GM12878 (cell line): ENCODE measurements around the gene MEIS2. TPM values are rescaled to one million over a fixed set of nuclear protein-coding genes. Genes with fewer than 3 reads are reported as not detected.

ENCODE experiments used
- ATAC-seq: fragments of 200-7000 bp; cut with Tn5 transposase; 3 replicates; pipeline ENCODE4 v1.9.1; 2020; ENCODE audit warnings: mild to moderate bottlenecking, moderate library complexity
- BruUV-seq: library from RNA; stranded (reverse); fragments of 400-500 nt; replicated peaks from 2 replicates; lab custom pipeline; 2021; lab: Mats Ljungman, UMichigan
- CTCF ChIA-PET: fragments of 300-600 bp; sonication (Branson Sonifier 250); formaldehyde crosslinking; extraction: SDS; loops from one replicate; lab custom pipeline; 2021; ENCODE audit warnings: inconsistent platforms; lab: Yijun Ruan, JAX
- POLR2A ChIA-PET: fragments of 350-600 bp; formaldehyde crosslinking; extraction: SDS; loops from one replicate; lab custom pipeline; 2021; ENCODE audit warnings: inconsistent platforms; lab: Charles Lee
- RAD21 ChIA-PET: fragments of 300-600 bp; sonication (Branson Sonifier 250); formaldehyde crosslinking; loops from one replicate; lab custom pipeline; 2023; ENCODE audit warnings: antibody characterized with exemption; ENCODE audit not compliant: unreplicated experiment; lab: Charles Lee
- SMC1A ChIA-PET: fragments of 300-600 bp; sonication (Branson Sonifier 250); formaldehyde crosslinking; loops from one replicate; lab custom pipeline; 2023; ENCODE audit not compliant: unreplicated experiment, uncharacterized antibody; lab: Charles Lee
- DNase-seq: peaks from one replicate; pipeline ENCODE4 v3.0.0-alpha.2; 2011; ENCODE audit warnings: low read depth, low spot score
- FAIRE-seq: peaks from 3 replicates; lab custom pipeline; 2011; peaks lifted over from hg19 to GRCh38; lab: Jason Lieb, UNC
- H2AFZ ChIP-seq: 2 replicates; pipeline ENCODE4 v1.6.0; 2011; ENCODE audit warnings: low read depth, low read length, control low read depth; ENCODE audit not compliant: control insufficient read depth
- H3K27ac ChIP-seq: 2 replicates; pipeline ENCODE4 v1.5.1; 2011; ENCODE audit warnings: control low read depth; ENCODE audit not compliant: control insufficient read depth, insufficient read depth
- H3K27me3 ChIP-seq, 2 experiments: replicated peaks in 1 of 2; 2 replicates each; pipeline versions ENCODE4 v1.6.0 to v1.6.1; 2011; ENCODE audit warnings: low read length in 1 of 2; ENCODE audit not compliant: control insufficient read depth in 2 of 2, insufficient read depth in 2 of 2
- H3K36me3 ChIP-seq, 2 experiments: 2 replicates each; pipeline ENCODE4 v1.5.1; 2011; ENCODE audit warnings: low read length in 1 of 2; ENCODE audit not compliant: control insufficient read depth in 2 of 2, insufficient read depth in 2 of 2
- H3K4me1 ChIP-seq: 2 replicates; pipeline ENCODE4 v1.6.1; 2011; ENCODE audit warnings: mild to moderate bottlenecking, low read length, moderate library complexity, mixed read lengths; ENCODE audit not compliant: control insufficient read depth, insufficient read depth
- H3K4me2 ChIP-seq: 2 replicates; pipeline ENCODE4 v1.6.0; 2011; ENCODE audit warnings: control low read depth; ENCODE audit not compliant: control insufficient read depth, insufficient read depth
- H3K4me3 ChIP-seq: fragments of 200-600 bp; sonication (generic); 2 replicates; pipeline ENCODE4 v1.5.1; 2016
- H3K79me2 ChIP-seq: 2 replicates; pipeline ENCODE4 v1.6.0; 2011; ENCODE audit warnings: low read length; ENCODE audit not compliant: control insufficient read depth, insufficient read depth
- H3K9ac ChIP-seq: 2 replicates; pipeline ENCODE4 v1.8.0; 2011; ENCODE audit warnings: low read length, control low read depth, mixed read lengths; ENCODE audit not compliant: control insufficient read depth, insufficient read depth
- H3K9me3 ChIP-seq: replicated peaks from 3 replicates; pipeline ENCODE4 v1.5.1; 2011; ENCODE audit warnings: mild to moderate bottlenecking, low read length; ENCODE audit not compliant: control insufficient read depth, insufficient read depth
- H4K20me1 ChIP-seq: 2 replicates; pipeline ENCODE4 v1.6.0; 2011; ENCODE audit not compliant: control insufficient read depth, insufficient read depth
- BMI1 ChIP-seq: fragments of 450-650 bp; IDR thresholded peaks from 2 replicates; pipeline ENCODE4 v1.6.1; 2016; ENCODE audit warnings: mild to moderate bottlenecking, moderate library complexity, borderline replicate concordance
- CBFB ChIP-seq: IDR thresholded peaks from 2 replicates; pipeline ENCODE4 v1.6.1; 2016; ENCODE audit warnings: antibody characterized with exemption, low read depth
- E2F8 ChIP-seq: fragments of 450-650 bp; IDR thresholded peaks from 2 replicates; pipeline ENCODE4 v1.6.1; 2018; ENCODE audit warnings: mild to moderate bottlenecking, low read depth, moderate library complexity; ENCODE audit not compliant: partially characterized antibody
- EGR1 ChIP-seq, 2 experiments: IDR thresholded peaks; 1 replicate in 1 of 2; 2 replicates in 1 of 2; pipeline ENCODE4 v1.6.1; 2011 to 2012; ENCODE audit warnings: low read depth in 2 of 2, low read length in 2 of 2, borderline replicate concordance in 1 of 2, mild to moderate bottlenecking in 1 of 2, moderate library complexity in 1 of 2
- HSF1 ChIP-seq: fragments of 150-350 bp; IDR thresholded peaks from 2 replicates; pipeline ENCODE4 v1.6.1; 2014; ENCODE audit warnings: mild to moderate bottlenecking, low read depth, low read length
- IKZF1 ChIP-seq: fragments of 450-650 bp; conservative IDR thresholded peaks from 2 replicates; pipeline ENCODE4 v1.6.1; 2017; ENCODE audit warnings: antibody characterized with exemption, mild to moderate bottlenecking
- KAT2A ChIP-seq: conservative IDR thresholded peaks from 2 replicates; pipeline ENCODE4 v1.6.1; 2011; ENCODE audit warnings: low read depth, low read length; ENCODE audit not compliant: control insufficient read depth
- MXI1 ChIP-seq: fragments of 150-350 bp; IDR thresholded peaks from 2 replicates; pipeline ENCODE4 v1.6.1; 2011; ENCODE audit warnings: low read depth, mild to moderate bottlenecking, inconsistent platforms, low read length, improper control_type of control experiment
- NKRF ChIP-seq: fragments of 450-650 bp; conservative IDR thresholded peaks from 2 replicates; pipeline ENCODE4 v1.6.1; 2017; ENCODE audit warnings: mild to moderate bottlenecking, moderate library complexity
- PRDM15 ChIP-seq: fragments of 450-650 bp; formaldehyde crosslinking; IDR thresholded peaks from 2 replicates; pipeline ENCODE4 v1.4.0; 2020; ENCODE audit warnings: mild to moderate bottlenecking, moderate library complexity
- RAD51 ChIP-seq: fragments of 450-650 bp; IDR thresholded peaks from 2 replicates; pipeline ENCODE4 v1.6.1; 2016; ENCODE audit warnings: moderate library complexity, mild to moderate bottlenecking, inconsistent platforms
- RB1 ChIP-seq: fragments of 450-650 bp; formaldehyde crosslinking; IDR thresholded peaks from 2 replicates; pipeline ENCODE4 v1.6.1; 2017; ENCODE audit warnings: mild to moderate bottlenecking, borderline replicate concordance
- SMARCA5 ChIP-seq: fragments of 450-650 bp; IDR thresholded peaks from 2 replicates; pipeline ENCODE4 v1.6.1; 2017; ENCODE audit warnings: mild to moderate bottlenecking
- WRNIP1 ChIP-seq: IDR thresholded peaks from 2 replicates; pipeline ENCODE4 v1.6.1; 2011; ENCODE audit warnings: low read depth, low read length, improper control_type of control experiment, borderline replicate concordance
- YBX1 ChIP-seq: fragments of 450-650 bp; IDR thresholded peaks from 2 replicates; pipeline ENCODE4 v1.6.1; 2016; ENCODE audit warnings: antibody characterized with exemption
- WGBS: methylation state at CpG from one replicate; pipeline ENCODE4 v1.1.6; 2016; ENCODE audit warnings: low lambda C conversion rate; ENCODE audit not compliant: insufficient replicate concordance, insufficient coverage; ENCODE audit errors: missing lambda C conversion rate; 5-methylcytosine and 5-hydroxymethylcytosine counted together
- in situ Hi-C: fragments of 300-500 bp; cut with MboI; formaldehyde crosslinking; loops from 9 replicates; pipeline ENCODE4 v1.14.3; 2018; ENCODE audit warnings: mixed read lengths
- intact Hi-C: fragments of 100-400 bp; cut with micrococcal nuclease; formaldehyde crosslinking; loops from one replicate; pipeline ENCODE4 v1.14.2; 2022; ENCODE audit not compliant: unreplicated experiment
- polyA plus RNA-seq, 11 experiments: library from polyadenylated mRNA; depleted of rRNA in 4 of 11; unstranded in 6 of 11; stranded (reverse) in 5 of 11; fragments of >200 nt; fragmentation: Nextera tagmentation in 4 of 11; fragmentation: Illumina TruSeq in 1 of 11; extraction: Ambion mirVana in 4 of 11; extraction: Trizol in 1 of 11; gene quantifications; 1 replicate in 1 of 11; 2 replicates in 10 of 11; pipeline versions ENCODE4 v1.2.1 to v1.2.3, GENCODE V29; 2011 to 2016; ENCODE audit warnings: inconsistent platforms in 2 of 11, missing spikeins in 2 of 11, low read depth in 1 of 11
- total RNA-seq, 4 experiments: library from RNA; depleted of rRNA in 3 of 4; stranded (reverse); fragments of >200 nt in 3 of 4; fragmentation: Illumina TruSeq in 1 of 4; extraction: Trizol in 1 of 4; gene quantifications; 2 replicates each; pipeline versions ENCODE4 v1.2.1 to v1.2.3, GENCODE V29; 2013 to 2021

MEIS2 gene
- total and polyA plus RNA-seq, 10 of the 15 experiments (the other 5 are each of a cell fraction or from before 2014, with no cell fraction given): 9.2 to 54.0 (median 20.4) TPM

- FAIRE-seq: no peak
- H4K20me1 ChIP-seq: no peaks in the 10 kb centered on the region
- no TSS peak for BruUV-seq
- ChIA-PET SMC1A (interaction anchor here (0.6 to 0.7 kb wide), 2 partner anchors 17 to 33 kb away, joined by 3 read pairs; no protein-coding TSS in a partner anchor), CTCF (interaction anchor here (1.0 to 1.3 kb wide), 2 partner anchors 41 to 413 kb away, joined by 3 read pairs; no protein-coding TSS in a partner anchor), RAD21 (no interaction called here), POLR2A (interaction anchor here (0.7 kb wide), 1 partner anchor 159 kb away, joined by 4 read pairs; no protein-coding TSS in a partner anchor)
- no peak overlapping the region for H3K27ac ChIP-seq
- in situ Hi-C loops (no loop called here), intact Hi-C loops (no loop called here)
- H3K9ac ChIP-seq: no peak overlapping the region
- no peaks in the 10 kb centered on the region for H3K9me3 ChIP-seq
- WGBS: 29% methylated on average over 4 of the region's 4 CpGs
- no peak overlapping the region for H3K4me3 ChIP-seq
- no peak overlapping the region for H2AFZ ChIP-seq
- ATAC-seq: no peak
- no peak for DNase-seq
- H3K36me3 ChIP-seq: no peaks in the 10 kb centered on the region; a peak in 1 of 4 replicates
- H3K27me3 ChIP-seq: no peaks in the 10 kb centered on the region
- no peaks in the 10 kb centered on the region for H3K4me1 ChIP-seq
- no peak overlapping the region for H3K4me2 ChIP-seq
- H3K79me2 ChIP-seq: no peaks in the 10 kb centered on the region
- no peak for TF ChIP-seq KAT2A
- no peak for TF ChIP-seq HSF1
- no peak for TF ChIP-seq PRDM15
- no peak for TF ChIP-seq NKRF
- no peak for TF ChIP-seq EGR1 (IDR thresholded peaks at IDR 0.05; ENCODE audit: borderline replicate concordance in 1 of 2, low read depth in 2 of 2, low read length in 2 of 2)
- TF ChIP-seq E2F8: no peak
- no peak for TF ChIP-seq BMI1
- no peak for TF ChIP-seq CBFB
- TF ChIP-seq RAD51: no peak
- TF ChIP-seq IKZF1: no peak
- TF ChIP-seq WRNIP1: no peak
- TF ChIP-seq RB1: no peak
- TF ChIP-seq MXI1: no peak
- TF ChIP-seq SMARCA5: no peak
- no peak for TF ChIP-seq YBX1
Observed at GRCh38 chr15:36914466-36914865, 185.9 kb downstream of the MEIS2 start.
